ENCODE data around the gene ARHGAP6. TPM values are rescaled to one million over a fixed set of nuclear protein-coding genes. Genes with fewer than 3 reads are reported as not detected.

Gene ARHGAP6
- total and polyA plus RNA-seq, 2 of the 13 experiments (the other 11 are each of a cell fraction or from before 2014, with no cell fraction given): 0.11 TPM; not detected in 1

- FAIRE-seq (no peak), DNase-seq (ENCODE audit: low spot score) (no peak), ATAC-seq (no peak)
- Histone ChIP-seq H3K9me3 (ENCODE audit: low read length) (no peaks in the 10 kb centered on the region), H3K4me1 (ENCODE audit: insufficient read depth, low read length) (no peaks in the 10 kb centered on the region), H3K36me3 (replicated peaks in 1 of 2; ENCODE audit: control insufficient read depth in 1 of 2, insufficient read depth in 2 of 2, low read length in 2 of 2) (no peaks in the 10 kb centered on the region), H2AFZ (ENCODE audit: low read length) (no peak overlapping the region), H3K9ac (ENCODE audit: insufficient read depth, low read depth, low read length) (no peak overlapping the region), H3K4me2 (ENCODE audit: low read depth, low read length) (no peak overlapping the region), H3K79me2 (ENCODE audit: insufficient read depth, low read length) (no peaks in the 10 kb centered on the region), H3K4me3 (replicated peaks in 1 of 3; ENCODE audit: insufficient read depth in 1 of 3, low read depth in 2 of 3, low read length in 3 of 3) (no peak overlapping the region), H4K20me1 (ENCODE audit: insufficient read depth, low read length) (no peaks in the 10 kb centered on the region), H3K27me3 (ENCODE audit: control insufficient read depth in 1 of 2, insufficient read depth in 2 of 2, low read length in 2 of 2) (no peaks in the 10 kb centered on the region), H3K27ac (ENCODE audit: extremely low read length, insufficient read depth, low read length) (no peak overlapping the region)
- WGBS (ENCODE audit: low lambda C conversion rate): 0% methylated on average over 1 of the region's 1 CpG
- intact Hi-C loops (cut with micrococcal nuclease; ENCODE audit: unreplicated experiment) (no loop called here), in situ Hi-C loops (cut with HindIII; ENCODE audit: extremely low pct_ligation_motif_present, low pct_unique_long_range_greater_than_20kb) (no loop called here)
- ChIA-PET POLR2A (no interaction called here), CTCF (ENCODE audit: low intra/inter-chr PET ratio, low total read pairs) (no interaction called here)
- no TSS peak for BruUV-seq (replicated peaks)
- no peak for TF ChIP-seq ZNF580 (CRISPR knock-in tag; IDR thresholded peaks at IDR 0.05; ENCODE audit: borderline replicate concordance, low read depth)
- no peak for TF ChIP-seq HOXA3 (CRISPR knock-in tag; IDR thresholded peaks at IDR 0.05)
- TF ChIP-seq KIAA2018 (CRISPR knock-in tag; IDR thresholded peaks at IDR 0.05; ENCODE audit: borderline replicate concordance): no peak
- TF ChIP-seq ZNF383 (CRISPR knock-in tag; IDR thresholded peaks at IDR 0.05; ENCODE audit: borderline replicate concordance): no peak
- no peak for TF ChIP-seq ZNF281 (CRISPR knock-in tag; IDR thresholded peaks at IDR 0.05; ENCODE audit: borderline replicate concordance)
- no peak for TF ChIP-seq KLF16 (CRISPR knock-in tag; IDR thresholded peaks at IDR 0.05)
- no peak for TF ChIP-seq ZMYM2 (CRISPR knock-in tag; IDR thresholded peaks at IDR 0.05)
- no peak for TF ChIP-seq ZNF180 (CRISPR knock-in tag; IDR thresholded peaks at IDR 0.05; ENCODE audit: borderline replicate concordance, low read depth)
- no peak for TF ChIP-seq RNF219 (CRISPR knock-in tag; IDR thresholded peaks at IDR 0.05)
- TF ChIP-seq SNAI1 (CRISPR knock-in tag; IDR thresholded peaks at IDR 0.05; ENCODE audit: borderline replicate concordance): no peak
Observed at GRCh38 chrX:11287505-11287904, 378.2 kb downstream of the ARHGAP6 start.

All from HepG2 (cell line).